HAP-1 (cell line): ENCODE data around the gene ABHD1.
"Not testable (repeated sequence)": the region's sequence is repeated elsewhere in the genome, so short reads cannot be mapped to it uniquely, and the experiment has no call there.

Experiments used
- DNase-seq, 2 experiments: peaks; one replicate each; pipeline ENCODE4 v3.0.0-alpha.2; 2016 to 2020; ENCODE audit warnings: low spot score in 2 of 2
- H3K27me3 ChIP-seq: fragments of 250-450 bp; sonication (Bioruptor Pico); 2 replicates; pipeline ENCODE4 v1.5.1; 2020; ENCODE audit warnings: low read depth, mild to moderate bottlenecking, moderate library complexity
- H3K36me3 ChIP-seq: fragments of 250-450 bp; sonication (Bioruptor Pico); replicated peaks from 2 replicates; pipeline ENCODE4 v1.5.1; 2020; ENCODE audit warnings: mild to moderate bottlenecking
- H3K4me1 ChIP-seq: fragments of 250-450 bp; sonication (Bioruptor Pico); 2 replicates; pipeline ENCODE4 v1.5.1; 2020; ENCODE audit warnings: mild to moderate bottlenecking
- H3K4me3 ChIP-seq: fragments of 250-450 bp; sonication (Bioruptor Pico); 2 replicates; pipeline ENCODE4 v1.5.1; 2020; ENCODE audit warnings: mild to moderate bottlenecking, moderate library complexity
- H3K9me3 ChIP-seq: fragments of 250-450 bp; sonication (Bioruptor Pico); 2 replicates; pipeline ENCODE4 v1.5.1; 2020; ENCODE audit warnings: mild to moderate bottlenecking, moderate library complexity
- in situ Hi-C: fragments of 300-500 bp; cut with MboI; formaldehyde crosslinking; loops from 3 replicates; pipeline ENCODE4 v1.14.3; 2020; ENCODE audit warnings: low sequenced_read_pairs, inconsistent platforms, mixed read lengths

The ABHD1 gene

DNA sequence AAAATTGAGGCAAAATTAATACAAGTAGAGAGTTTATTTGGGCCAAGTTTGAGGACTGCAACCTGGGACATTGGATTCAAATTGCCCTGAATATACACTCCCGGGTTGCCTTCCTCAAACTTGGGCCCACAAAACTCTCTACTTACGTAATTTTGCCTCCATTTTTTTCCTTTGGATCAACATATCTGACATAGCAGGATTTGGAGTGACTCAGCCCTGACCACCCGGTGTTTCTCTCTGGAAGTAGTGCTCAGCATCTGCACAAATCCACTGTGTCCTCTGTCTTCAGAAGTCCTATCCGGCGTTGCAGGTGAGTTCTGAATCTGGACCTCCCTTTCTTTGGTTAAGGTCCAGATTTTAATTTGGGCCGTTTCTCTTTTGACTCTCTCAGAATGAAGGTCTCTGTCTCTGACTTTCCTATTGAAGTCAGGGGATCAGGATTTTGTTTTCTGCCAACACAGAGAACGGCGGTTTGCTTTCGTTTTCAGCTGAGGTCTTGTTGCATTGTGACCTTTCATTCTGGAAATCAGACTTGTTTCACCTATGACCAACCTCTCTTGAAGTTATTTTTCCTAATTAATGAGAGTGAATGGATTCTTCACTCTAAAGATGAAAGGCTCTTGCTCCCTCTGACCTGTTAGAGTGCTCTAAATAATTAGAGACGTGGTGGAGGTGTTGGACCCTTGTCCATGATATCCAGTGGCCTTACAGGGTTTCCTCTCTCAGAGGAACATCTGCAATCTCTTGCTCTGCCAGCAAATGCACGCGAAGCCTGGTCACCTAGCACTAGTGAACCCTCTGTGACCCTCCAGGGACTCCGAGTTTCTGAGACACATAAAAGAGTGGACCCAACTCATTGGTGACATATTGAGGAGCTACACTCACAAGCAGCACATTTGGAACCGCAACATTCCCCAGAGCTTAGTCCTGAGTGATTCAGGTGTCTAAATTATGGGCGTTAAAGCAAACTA, 38.8 kb downstream of the ABHD1 start:
- in situ Hi-C loops: no loop called here
- H3K4me3 ChIP-seq: no peak overlapping the region
- H3K27me3 ChIP-seq: no peaks in the 10 kb centered on the region
- H3K9me3 ChIP-seq: no peaks in the 10 kb centered on the region
- no peaks in the 10 kb centered on the region for H3K36me3 ChIP-seq
- no peak for DNase-seq
- H3K4me1 ChIP-seq: no peaks in the 10 kb centered on the region; the same call in 1 of the 2 replicates

DNA sequence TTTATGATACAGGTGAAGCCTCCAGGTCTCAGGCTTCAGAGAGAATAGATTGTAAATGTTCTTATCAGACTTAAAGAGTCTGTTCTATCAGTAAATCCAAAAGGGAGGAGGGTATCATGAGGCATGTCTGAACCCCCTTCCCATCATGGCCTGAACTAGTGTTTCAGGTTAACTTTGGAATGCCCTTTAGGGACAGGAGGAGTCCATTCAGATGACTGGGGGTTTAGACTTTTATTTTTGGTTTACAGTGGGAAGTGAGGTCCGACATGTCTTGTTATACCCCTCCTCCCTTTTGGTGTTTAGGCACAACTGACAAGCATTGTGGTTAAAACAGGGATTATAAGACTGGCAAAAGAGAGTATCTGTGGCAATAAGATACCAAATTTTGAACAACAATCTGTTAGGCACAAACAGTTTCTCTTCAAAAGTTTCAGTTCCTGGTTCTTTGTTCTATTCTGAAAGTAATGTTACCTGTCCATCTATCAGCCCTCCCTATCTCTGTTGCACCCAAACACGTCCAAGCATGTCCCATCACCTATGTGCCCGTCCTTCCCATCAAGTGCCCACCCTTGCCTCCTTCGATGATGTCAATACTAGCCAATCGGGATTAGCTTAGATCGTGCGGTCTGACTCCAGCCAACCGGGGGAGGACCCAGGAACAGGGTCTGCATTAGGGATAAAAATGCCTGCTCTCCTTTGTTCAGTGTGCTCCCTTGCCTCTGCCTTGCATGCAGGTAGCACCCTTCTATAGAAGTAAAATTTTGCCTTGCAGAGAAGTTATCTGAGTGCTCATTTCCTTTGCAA, 41.5 kb downstream of the ABHD1 start:
- DNase-seq: no peak
- H3K36me3 ChIP-seq: no peaks in the 10 kb centered on the region

DNA sequence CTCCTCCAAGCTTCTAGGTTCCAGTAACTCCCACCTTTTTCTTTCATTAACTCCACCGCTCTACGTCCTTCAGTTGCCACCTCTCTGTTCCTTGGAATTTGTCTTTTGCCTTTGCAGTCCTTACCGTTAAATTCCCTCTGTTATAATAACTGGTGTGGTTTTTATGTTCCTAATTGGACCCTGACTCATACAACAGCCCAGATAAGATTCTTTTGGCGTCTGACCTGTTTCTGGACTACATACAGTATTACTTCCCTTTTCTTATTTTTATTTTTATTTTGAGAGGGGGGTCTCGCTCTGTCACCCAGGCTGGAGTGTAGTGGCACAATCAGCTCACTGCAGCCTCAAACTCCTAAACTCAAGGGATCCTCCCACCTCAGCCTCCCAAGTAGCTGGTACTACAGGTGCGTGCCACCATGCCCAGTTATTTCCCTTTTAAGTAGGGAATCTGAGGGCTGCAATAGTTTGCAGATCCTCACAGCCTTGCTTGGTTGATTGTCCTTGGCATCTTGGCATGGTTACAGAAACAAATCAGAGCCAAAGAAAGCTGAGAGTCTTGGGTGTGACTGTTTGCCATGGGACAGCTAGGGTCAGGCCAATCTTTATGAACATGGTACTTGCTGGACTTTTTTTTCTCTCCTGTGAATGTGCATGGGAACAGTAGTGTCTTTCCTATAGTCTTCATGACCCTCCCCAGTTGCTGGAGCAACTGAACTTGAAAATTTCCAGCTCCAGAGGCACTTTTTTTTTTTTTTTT, 47.1 kb downstream of the ABHD1 start:
- no peak for DNase-seq
- Histone ChIP-seq H3K4me3 (no peak overlapping the region), H3K27me3 (peaks cover 13% of the 10 kb centered on the region), H3K36me3 (no peaks in the 10 kb centered on the region), H3K4me1 (peaks cover 4% of the 10 kb centered on the region; the same call in 1 of the 2 replicates), H3K9me3 (no peaks in the 10 kb centered on the region)
- in situ Hi-C loops: no loop called here

More for the DNA sequence above, 41.5 kb downstream of the ABHD1 start:
- no peaks in the 10 kb centered on the region for H3K9me3 ChIP-seq
- in situ Hi-C loops: no loop called here
- H3K4me1 ChIP-seq: peaks cover 3% of the 10 kb centered on the region; the same call in 1 of the 2 replicates
- no peak overlapping the region for H3K4me3 ChIP-seq
- H3K27me3 ChIP-seq: no peaks in the 10 kb centered on the region

DNA sequence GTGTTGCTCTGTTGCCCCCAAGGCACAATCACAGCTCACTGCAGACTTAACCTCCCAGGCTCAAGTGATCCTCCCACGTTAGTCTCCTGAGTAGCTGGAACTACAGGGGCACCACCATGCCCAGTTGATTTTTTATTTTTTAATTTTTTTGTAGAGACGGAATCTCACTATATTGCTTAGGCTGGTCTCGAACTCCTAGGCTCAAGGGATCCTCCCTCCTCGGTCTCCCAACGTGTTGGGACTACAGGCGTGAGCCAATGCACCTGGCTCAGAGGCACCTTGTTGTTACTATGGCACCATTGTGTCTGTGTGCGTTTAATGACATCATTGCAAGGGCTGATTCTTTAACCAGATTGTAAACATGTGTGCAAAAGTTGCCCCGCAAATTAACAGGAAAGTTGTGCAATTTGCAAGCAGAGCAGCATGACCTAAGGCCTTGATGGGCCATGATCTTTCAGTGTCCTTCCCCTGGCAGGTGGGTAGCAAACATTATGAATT, 47.8 kb downstream of the ABHD1 start:
- H3K4me1 ChIP-seq: peaks cover 4% of the 10 kb centered on the region; the same call in 1 of the 2 replicates
- H3K9me3 ChIP-seq: no peaks in the 10 kb centered on the region
- H3K27me3 ChIP-seq: peaks cover 14% of the 10 kb centered on the region
- no peaks in the 10 kb centered on the region for H3K36me3 ChIP-seq
- no peak for DNase-seq
- in situ Hi-C loops: no loop called here
- H3K4me3 ChIP-seq: no peak overlapping the region

DNA sequence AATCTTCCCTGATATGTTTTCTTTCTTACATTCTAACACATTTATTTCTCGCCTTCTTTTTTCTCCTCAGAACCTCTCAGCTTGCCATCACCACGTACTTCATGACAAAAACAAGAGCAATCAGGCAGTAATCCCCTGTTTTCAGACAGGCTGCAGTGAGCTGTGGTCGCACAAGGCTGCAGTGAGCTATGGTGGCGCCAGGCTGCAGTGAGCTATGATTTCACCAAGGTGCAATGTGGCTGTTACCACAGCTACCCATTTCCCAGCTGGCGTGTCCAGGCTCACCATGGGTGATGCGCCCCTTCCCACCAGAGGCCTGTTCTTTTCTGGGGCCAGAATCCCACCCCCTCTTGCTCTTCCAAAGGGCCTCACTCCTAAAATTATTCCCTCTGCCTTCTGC, 51.0 kb downstream of the ABHD1 start:
- no peak overlapping the region for H3K4me3 ChIP-seq
- H3K9me3 ChIP-seq: no peaks in the 10 kb centered on the region
- H3K27me3 ChIP-seq: peaks cover 16% of the 10 kb centered on the region
- peaks cover 4% of the 10 kb centered on the region; the same call in 1 of the 2 replicates for H3K4me1 ChIP-seq
- no peak for DNase-seq
- H3K36me3 ChIP-seq: no peaks in the 10 kb centered on the region
- in situ Hi-C loops: loop anchor here (25.0 kb wide), 1 partner anchor 212 kb away; the partner anchor contains the start of gene MAPRE3

DNA sequence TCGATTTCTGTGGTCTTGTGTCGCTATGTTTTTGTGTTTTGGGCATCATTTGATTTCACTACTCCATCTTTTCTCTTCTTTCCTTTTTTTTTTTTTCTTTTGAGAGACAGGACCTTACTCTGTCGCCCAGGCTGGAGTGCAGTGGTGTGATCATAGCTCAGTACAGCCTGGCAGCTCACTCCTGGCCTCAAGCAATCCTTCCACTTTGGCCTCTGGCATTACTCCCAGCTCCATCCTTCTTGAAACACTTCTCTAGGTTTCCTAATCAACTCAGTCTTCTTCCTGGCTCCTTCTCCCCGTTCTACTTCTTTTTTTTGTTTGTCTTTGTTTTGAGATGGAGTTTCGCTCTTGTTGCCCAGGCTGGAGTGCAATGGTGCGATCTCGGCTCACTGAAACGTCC, 51.7 kb downstream of the ABHD1 start:
- Histone ChIP-seq H3K27me3 (peaks cover 16% of the 10 kb centered on the region), H3K9me3 (no peaks in the 10 kb centered on the region), H3K4me1 (no peaks in the 10 kb centered on the region)

DNA sequence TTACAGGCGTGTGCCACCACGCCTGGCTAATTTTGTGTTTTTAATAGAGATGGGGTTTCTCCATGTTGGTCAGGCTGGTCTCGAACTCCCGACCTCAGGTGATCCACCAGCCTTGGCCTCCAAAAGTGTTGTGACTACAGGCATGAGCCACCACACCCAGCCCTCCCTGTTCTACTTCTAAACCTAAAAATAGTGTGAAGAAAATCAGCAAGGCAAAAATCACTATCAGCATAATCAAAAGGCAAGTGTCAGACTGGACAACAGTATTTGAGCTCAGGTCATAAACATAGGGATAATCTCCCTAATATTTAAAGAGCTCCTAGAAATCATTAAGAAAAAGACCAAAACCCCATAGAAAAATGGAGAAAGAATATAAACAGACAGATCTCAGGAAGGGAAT, 52.2 kb downstream of the ABHD1 start:
- in situ Hi-C loops: loop anchor here (25.0 kb wide), 1 partner anchor 213 kb away; the partner anchor contains the start of gene MAPRE3
- DNase-seq, H3K36me3 ChIP-seq, H3K4me3 ChIP-seq, H3K4me1 ChIP-seq, H3K9me3 ChIP-seq: not testable (repeated sequence)
- H3K27me3 ChIP-seq: peaks cover 16% of the 10 kb centered on the region

More for the DNA sequence above, 51.7 kb downstream of the ABHD1 start:
- in situ Hi-C loops: loop anchor here (25.0 kb wide), 1 partner anchor 213 kb away; the partner anchor contains the start of gene MAPRE3
- Histone ChIP-seq H3K36me3 (no peaks in the 10 kb centered on the region), H3K4me3 (no peak overlapping the region)
- DNase-seq: no peak

DNA sequence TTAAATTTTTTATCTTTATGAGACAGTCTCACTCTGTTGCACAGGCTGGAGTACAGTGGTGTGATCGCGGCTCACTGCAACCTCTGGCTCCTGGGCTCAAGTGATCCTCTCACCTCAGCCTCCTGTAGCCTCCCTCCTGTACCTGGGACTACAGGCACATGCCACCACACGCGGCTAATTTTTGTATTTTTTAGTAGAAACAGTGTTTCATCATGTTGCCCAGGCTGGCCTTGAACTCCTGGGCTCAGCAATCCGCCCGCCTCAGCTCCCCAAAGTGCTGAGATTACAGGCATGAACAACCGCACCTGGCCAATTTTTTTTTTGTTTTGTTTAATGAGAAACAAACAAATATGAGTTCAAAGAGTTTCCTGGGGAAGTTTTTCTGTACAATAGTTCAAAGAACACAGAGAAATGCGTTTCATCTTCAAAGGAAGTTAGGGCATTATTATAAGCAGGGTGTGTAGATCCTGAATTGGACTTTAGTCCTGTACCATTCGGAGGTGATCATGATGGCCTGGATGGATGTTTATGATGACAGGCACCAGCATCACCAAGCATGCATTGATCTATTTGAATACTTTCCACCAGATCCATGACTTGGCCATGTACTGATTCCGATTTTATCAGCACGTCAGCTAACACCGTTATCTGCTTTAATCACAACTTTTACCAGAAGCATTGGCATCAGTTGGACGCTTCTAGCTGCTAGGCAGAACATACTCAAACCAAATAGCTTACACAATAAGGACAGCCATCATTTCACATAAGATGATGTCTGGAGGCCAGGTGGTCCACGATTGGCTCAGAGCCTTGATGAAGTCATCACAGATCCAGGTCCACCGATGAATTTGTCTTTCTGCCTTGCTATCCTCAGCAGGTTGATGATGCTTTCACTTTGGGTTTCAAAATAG, 54.1 kb downstream of the ABHD1 start:
- no peaks in the 10 kb centered on the region for H3K9me3 ChIP-seq
- H3K4me1 ChIP-seq: no peaks in the 10 kb centered on the region
- DNase-seq: no peak
- H3K27me3 ChIP-seq: peaks cover 16% of the 10 kb centered on the region
- H3K4me3 ChIP-seq: no peak overlapping the region
- in situ Hi-C loops: loop anchor here (25.0 kb wide), 1 partner anchor 215 kb away; the partner anchor contains the start of gene MAPRE3
- no peaks in the 10 kb centered on the region for H3K36me3 ChIP-seq

DNA sequence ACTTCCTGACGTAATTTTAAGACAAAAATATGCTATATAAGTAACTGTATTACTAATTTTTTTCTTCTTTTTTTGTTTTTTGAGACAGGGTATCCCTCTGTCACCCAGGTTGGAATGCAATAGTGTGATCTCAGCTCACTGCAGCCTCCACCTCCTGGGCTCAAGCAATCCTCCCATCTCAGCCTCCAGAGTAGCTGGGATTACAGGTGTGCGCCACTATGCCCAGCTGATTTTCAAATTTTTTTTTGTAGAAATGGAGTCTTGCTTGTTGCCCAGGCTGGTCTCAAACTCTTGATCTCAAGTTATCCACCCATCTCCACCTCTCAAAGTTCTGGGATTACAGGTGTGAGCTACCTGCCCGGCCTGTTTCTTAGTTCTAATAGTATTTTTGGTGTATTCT, 54.9 kb downstream of the ABHD1 start:
- no peak for DNase-seq
- H3K4me1 ChIP-seq: no peaks in the 10 kb centered on the region

DNA sequence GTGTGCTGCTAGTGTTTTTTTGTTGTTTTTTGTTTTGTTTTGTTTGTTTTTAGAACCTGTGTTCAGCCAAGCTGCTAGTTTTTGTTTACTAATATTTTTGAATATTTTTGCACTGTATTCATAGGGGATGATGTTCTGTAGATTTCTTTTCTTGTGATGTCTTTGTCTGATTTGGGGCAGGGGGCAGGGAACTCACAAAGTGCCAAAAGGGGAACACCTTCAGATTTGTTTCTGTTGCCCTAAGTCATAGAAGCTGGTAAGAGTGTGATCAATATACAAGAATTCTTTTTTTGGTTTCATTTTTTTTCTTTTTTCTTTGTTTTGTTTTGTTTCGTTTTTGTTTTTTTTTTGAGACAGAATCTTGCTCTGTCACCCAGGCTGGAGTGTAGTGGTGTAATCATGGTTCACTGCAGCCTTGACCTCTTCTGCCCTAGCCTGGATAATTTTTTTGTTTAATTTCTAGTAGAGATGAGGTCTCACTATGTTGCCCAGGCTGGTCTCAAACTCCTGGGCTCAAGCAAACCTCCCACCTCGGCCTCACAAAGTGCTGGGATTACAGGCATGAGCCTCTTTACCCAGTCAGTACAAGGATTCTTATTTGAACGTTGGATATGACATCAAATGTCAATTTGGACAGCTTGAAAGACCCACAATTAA, 55.9 kb downstream of the ABHD1 start:
- in situ Hi-C loops: loop anchor here (25.0 kb wide), 1 partner anchor 217 kb away; the partner anchor contains the start of gene MAPRE3
- Histone ChIP-seq H3K36me3 (no peaks in the 10 kb centered on the region), H3K4me1 (no peaks in the 10 kb centered on the region), H3K4me3 (no peak overlapping the region), H3K9me3 (no peaks in the 10 kb centered on the region), H3K27me3 (peaks cover 8% of the 10 kb centered on the region; the same call in 1 of the 2 replicates)
- DNase-seq: no peak

More for the DNA sequence above, 54.9 kb downstream of the ABHD1 start:
- no peaks in the 10 kb centered on the region for H3K36me3 ChIP-seq
- H3K27me3 ChIP-seq: peaks cover 16% of the 10 kb centered on the region
- no peak overlapping the region for H3K4me3 ChIP-seq
- in situ Hi-C loops: loop anchor here (25.0 kb wide), 1 partner anchor 216 kb away; the partner anchor contains the start of gene MAPRE3
- H3K9me3 ChIP-seq: no peaks in the 10 kb centered on the region
